ENCODE results near the gene MAML1. TPM values are rescaled to one million over a fixed set of nuclear protein-coding genes. Genes with fewer than 3 reads are reported as not detected.
A peak's percentile ranks its signal among the peaks of the same experiment; 100 is the strongest.
"Not testable (repeated sequence)": the region's sequence is repeated elsewhere in the genome, so short reads cannot be mapped to it uniquely, and the experiment has no call there.

Gene MAML1
- total RNA-seq (10 to 100 TPM; 13.4 to 15.6 (median 14.6) TPM), polyA plus RNA-seq (9.1 TPM)
- long read RNA-seq, donor 1, full-length matches to known transcripts: 2 of 14 reads
- long read RNA-seq, donor 1, partial matches to known transcripts: 4 of 14 reads
- long read RNA-seq, donor 1, other reads (novel, unspliced or antisense): 8 of 14 reads
- long read RNA-seq, donor 2, partial matches to known transcripts: 5 of 7 reads
- long read RNA-seq, donor 2, other reads (novel, unspliced or antisense): 1 of 7 reads
- long read RNA-seq, donor 3, partial matches to known transcripts: 14 of 18 reads
- long read RNA-seq, donor 3, other reads (novel, unspliced or antisense): 3 of 18 reads
- long read RNA-seq, donor 4, partial matches to known transcripts: 0 of 6 reads
- long read RNA-seq, donor 4, other reads (novel, unspliced or antisense): 6 of 6 reads

- Histone ChIP-seq H3K9me3 (ENCODE audit: control insufficient read depth, low read length) (no peaks in the 10 kb centered on the region), H3K27ac (ENCODE audit: low read length) (peak within 1 kb of the TSS; percentile 90), H3K4me1 (ENCODE audit: control insufficient read depth, insufficient read depth, low read length) (peaks cover 3% of the 10 kb centered on the region), H3K27me3 (ENCODE audit: control insufficient read depth, insufficient read depth) (no peaks in the 10 kb centered on the region), H3K4me3 (ENCODE audit: low read length) (peak within 1 kb of the TSS; percentile 92)
- intact Hi-C loops (cut with DNase I): loop anchor here in 2 of 4 donors (2.0 to 10.0 kb wide), 2 partner anchors 62 to 172 kb away; partner anchors contain the start of gene TBC1D9B (in 1 of the 2)
- peak; percentile 99 for ATAC-seq
- peak; percentile 100 for DNase-seq
- WGBS: under 1% methylated on average over 41 of the region's 41 CpGs
Measured at GRCh38 chr5:179732412-179732917, at the start of gene MAML1. Gene MAML1 (plus strand): TSS chr5:179732822. CDS start chr5:179733113, 291 bp downstream.

GRCh38 chr5:179689212-179689611 lies 43.4 kb upstream of the MAML1 start:
- H3K4me1 ChIP-seq (ENCODE audit: control insufficient read depth, insufficient read depth, low read length); H3K9me3 ChIP-seq (ENCODE audit: control insufficient read depth, low read length); H3K27me3 ChIP-seq (ENCODE audit: control insufficient read depth, insufficient read depth); H3K27ac ChIP-seq (ENCODE audit: low read length); ATAC-seq; H3K4me3 ChIP-seq (ENCODE audit: low read length); intact Hi-C loops (cut with DNase I); DNase-seq: not testable (repeated sequence)
- 88% methylated on average over 9 of the region's 9 CpGs for WGBS

- DNase-seq (no peak), ATAC-seq (no peak)
- intact Hi-C loops (cut with DNase I): no loop called here
- Histone ChIP-seq H3K4me1 (ENCODE audit: control insufficient read depth, insufficient read depth, low read length) (no peaks in the 10 kb centered on the region), H3K27me3 (ENCODE audit: control insufficient read depth, insufficient read depth) (no peaks in the 10 kb centered on the region), H3K27ac (ENCODE audit: low read length) (no peak overlapping the region), H3K4me3 (ENCODE audit: low read length) (no peak overlapping the region), H3K9me3 (ENCODE audit: control insufficient read depth, low read length) (no peaks in the 10 kb centered on the region)
- WGBS: 82% methylated on average over 6 of the region's 6 CpGs
Measured at GRCh38 chr5:179694561-179694960, 38.1 kb upstream of the MAML1 start.

- Histone ChIP-seq H3K27ac (ENCODE audit: low read length) (no peak overlapping the region), H3K4me1 (ENCODE audit: control insufficient read depth, insufficient read depth, low read length) (no peaks in the 10 kb centered on the region), H3K4me3 (ENCODE audit: low read length) (no peak overlapping the region), H3K27me3 (ENCODE audit: control insufficient read depth, insufficient read depth) (no peaks in the 10 kb centered on the region), H3K9me3 (ENCODE audit: control insufficient read depth, low read length) (no peaks in the 10 kb centered on the region)
- intact Hi-C loops (cut with DNase I): no loop called here
- no peak for ATAC-seq
- DNase-seq: no peak
- 93% methylated on average over 3 of the region's 3 CpGs for WGBS
Measured at GRCh38 chr5:179696603-179697002, 36.0 kb upstream of the MAML1 start.

- intact Hi-C loops (cut with DNase I): no loop called here
- H3K4me3 ChIP-seq (ENCODE audit: low read length): no peak overlapping the region
- H3K9me3 ChIP-seq (ENCODE audit: control insufficient read depth, low read length): no peaks in the 10 kb centered on the region
- no peaks in the 10 kb centered on the region for H3K27me3 ChIP-seq (ENCODE audit: control insufficient read depth, insufficient read depth)
- ATAC-seq (no peak), DNase-seq (no peak)
- no peaks in the 10 kb centered on the region for H3K4me1 ChIP-seq (ENCODE audit: control insufficient read depth, insufficient read depth, low read length)
- no peak overlapping the region for H3K27ac ChIP-seq (ENCODE audit: low read length)
- WGBS: 95% methylated on average over 2 of the region's 2 CpGs
Measured at GRCh38 chr5:179697108-179697507, 35.5 kb upstream of the MAML1 start.

- H3K4me1 ChIP-seq (ENCODE audit: control insufficient read depth, insufficient read depth, low read length); H3K9me3 ChIP-seq (ENCODE audit: control insufficient read depth, low read length); H3K27me3 ChIP-seq (ENCODE audit: control insufficient read depth, insufficient read depth); intact Hi-C loops (cut with DNase I); ATAC-seq; DNase-seq: not testable (repeated sequence)
- H3K4me3 ChIP-seq (ENCODE audit: low read length): peak overlapping the region; percentile 53
- peak overlapping the region; percentile 81 for H3K27ac ChIP-seq (ENCODE audit: low read length)
- WGBS: 96% methylated on average over 15 of the region's 15 CpGs
Measured at GRCh38 chr5:179697543-179697942, 35.1 kb upstream of the MAML1 start.

- Histone ChIP-seq H3K27ac (ENCODE audit: low read length) (peak overlapping the region; percentile 81), H3K4me1 (ENCODE audit: control insufficient read depth, insufficient read depth, low read length) (no peaks in the 10 kb centered on the region), H3K4me3 (ENCODE audit: low read length) (peak overlapping the region; percentile 53), H3K27me3 (ENCODE audit: control insufficient read depth, insufficient read depth) (no peaks in the 10 kb centered on the region), H3K9me3 (ENCODE audit: control insufficient read depth, low read length) (no peaks in the 10 kb centered on the region)
- ATAC-seq (peak; percentile 97 to 98), DNase-seq (peak; percentile 99 to 100 (median 99))
- intact Hi-C loops (cut with DNase I): no loop called here
- WGBS: 1% methylated on average over 72 of the region's 72 CpGs
Measured at GRCh38 chr5:179697993-179698934, 34.4 kb upstream of the MAML1 start.

- H3K27me3 ChIP-seq (ENCODE audit: control insufficient read depth, insufficient read depth): no peaks in the 10 kb centered on the region
- no peak for DNase-seq
- WGBS: under 1% methylated on average over 58 of the region's 58 CpGs
- no peaks in the 10 kb centered on the region for H3K4me1 ChIP-seq (ENCODE audit: control insufficient read depth, insufficient read depth, low read length)
- peak within 1 kb of the TSS; percentile 84 for H3K4me3 ChIP-seq (ENCODE audit: low read length)
- peak in 1 of 2 donors; percentile 51 for ATAC-seq
- peak within 1 kb of the TSS; percentile 94 for H3K27ac ChIP-seq (ENCODE audit: low read length)
- no peaks in the 10 kb centered on the region for H3K9me3 ChIP-seq (ENCODE audit: control insufficient read depth, low read length)
- intact Hi-C loops (cut with DNase I): no loop called here
Measured at GRCh38 chr5:179698935-179699615, 33.5 kb upstream of the MAML1 start, which contains the start of gene CANX. Gene CANX (plus strand): TSS chr5:179698967. CDS start chr5:179705682, 6,715 bp downstream.

- no peak for ATAC-seq
- Histone ChIP-seq H3K4me3 (ENCODE audit: low read length) (peak overlapping the region; percentile 84), H3K27ac (ENCODE audit: low read length) (peak overlapping the region; percentile 94), H3K9me3 (ENCODE audit: control insufficient read depth, low read length) (no peaks in the 10 kb centered on the region), H3K4me1 (ENCODE audit: control insufficient read depth, insufficient read depth, low read length) (no peaks in the 10 kb centered on the region), H3K27me3 (ENCODE audit: control insufficient read depth, insufficient read depth) (no peaks in the 10 kb centered on the region)
- intact Hi-C loops (cut with DNase I): no loop called here
- no peak for DNase-seq
- 2% methylated on average over 19 of the region's 19 CpGs for WGBS
Measured at GRCh38 chr5:179699616-179700237, 32.9 kb upstream of the MAML1 start.

GRCh38 chr5:179700401-179700918 lies 32.2 kb upstream of the MAML1 start:
- intact Hi-C loops (cut with DNase I): no loop called here
- ATAC-seq (no peak), DNase-seq (no peak)
- peak overlapping the region; percentile 61 for H3K27ac ChIP-seq (ENCODE audit: low read length)
- 29% methylated on average over 7 of the region's 7 CpGs for whole genome bisulfite sequencing
- no peaks in the 10 kb centered on the region for H3K4me1 ChIP-seq (ENCODE audit: control insufficient read depth, insufficient read depth, low read length)
- H3K4me3 ChIP-seq (ENCODE audit: low read length): peak overlapping the region; percentile 84
- H3K27me3 ChIP-seq (ENCODE audit: control insufficient read depth, insufficient read depth): no peaks in the 10 kb centered on the region
- H3K9me3 ChIP-seq (ENCODE audit: control insufficient read depth, low read length): no peaks in the 10 kb centered on the region
